HepG2 (cell line): Measurements from ENCODE around the gene MAPK8IP1. TPM values are rescaled to one million over a fixed set of nuclear protein-coding genes. Genes with fewer than 3 reads are reported as not detected.

ENCODE experiments used
- AGO1 ChIP-seq: fragments of 200-400 bp; formaldehyde crosslinking; IDR thresholded peaks from 2 replicates; pipeline ENCODE4 v1.6.1; 2017; ENCODE audit warnings: mild to moderate bottlenecking, low read depth, low read length, moderate library complexity; ENCODE audit not compliant: poor library complexity, severe bottlenecking
- EHMT2 ChIP-seq: fragments of 200-600 bp; sonication (generic); IDR thresholded peaks from 2 replicates; pipeline ENCODE4 v1.7.0; 2017; ENCODE audit warnings: antibody characterized with exemption, low read depth, low read length, borderline replicate concordance
- HES4 ChIP-seq: sonication (generic); formaldehyde crosslinking; IDR thresholded peaks from 2 replicates; pipeline ENCODE4 v1.9.0; 2021; ENCODE audit warnings: mild to moderate bottlenecking, missing genetic modification reagents, borderline replicate concordance
- IKZF1 ChIP-seq: fragments of 450-650 bp; IDR thresholded peaks from 2 replicates; pipeline ENCODE4 v1.7.1; 2016
- JARID2 ChIP-seq: sonication (generic); formaldehyde crosslinking; IDR thresholded peaks from 2 replicates; pipeline ENCODE4 v1.8.1; 2023; ENCODE audit warnings: missing genetic modification reagents, inconsistent platforms; ENCODE audit not compliant: insufficient replicate concordance
- JDP2 ChIP-seq: sonication (generic); formaldehyde crosslinking; IDR thresholded peaks from 2 replicates; pipeline ENCODE4 v1.8.1; 2022; ENCODE audit warnings: missing genetic modification reagents, borderline replicate concordance
- JUNB ChIP-seq: sonication (generic); formaldehyde crosslinking; IDR thresholded peaks from 2 replicates; pipeline ENCODE4 v1.8.0; 2022; ENCODE audit warnings: missing genetic modification reagents, mild to moderate bottlenecking, borderline replicate concordance
- KDM4B ChIP-seq: sonication (generic); formaldehyde crosslinking; IDR thresholded peaks from 2 replicates; pipeline ENCODE4 v1.4.0; 2020; ENCODE audit warnings: missing genetic modification reagents
- KDM5A ChIP-seq: fragments of 200-600 bp; sonication (generic); IDR thresholded peaks from 2 replicates; pipeline ENCODE4 v1.7.0; 2018; ENCODE audit warnings: antibody characterized with exemption, mild to moderate bottlenecking, low read length, borderline replicate concordance
- MEF2D ChIP-seq: sonication (generic); formaldehyde crosslinking; IDR thresholded peaks from 2 replicates; pipeline ENCODE4 v1.5.1; 2020; ENCODE audit warnings: mild to moderate bottlenecking, missing genetic modification reagents
- POLR2AphosphoS5 ChIP-seq: IDR thresholded peaks from 2 replicates; pipeline ENCODE4 v1.6.1; 2012; ENCODE audit warnings: low read depth, low read length
- SAFB2 ChIP-seq: sonication (generic); formaldehyde crosslinking; IDR thresholded peaks from 2 replicates; pipeline ENCODE4 v1.5.1; 2020; ENCODE audit warnings: missing genetic modification reagents, low read depth, mild to moderate bottlenecking, borderline replicate concordance
- SUZ12 ChIP-seq: fragments of 150-350 bp; IDR thresholded peaks from 2 replicates; pipeline ENCODE4 v1.6.1; 2014; ENCODE audit warnings: low read depth, low read length
- TCF12 ChIP-seq, 2 experiments: fragments of 450-650 bp in 1 of 2; sonication (generic) in 1 of 2; formaldehyde crosslinking in 1 of 2; IDR thresholded peaks; 2 replicates each; pipeline versions ENCODE4 v1.6.1 to v1.8.0; 2017 to 2022; ENCODE audit warnings: antibody characterized with exemption in 1 of 2, mild to moderate bottlenecking in 1 of 2, missing genetic modification reagents in 1 of 2, moderate library complexity in 1 of 2
- ZBTB8A ChIP-seq: sonication (generic); formaldehyde crosslinking; IDR thresholded peaks from 2 replicates; pipeline ENCODE4 v1.4.0; 2020; ENCODE audit warnings: mild to moderate bottlenecking, low read depth, missing genetic modification reagents, borderline replicate concordance
- ZNF431 ChIP-seq: sonication (generic); formaldehyde crosslinking; IDR thresholded peaks from 2 replicates; pipeline ENCODE4 v1.9.0; 2022; ENCODE audit warnings: missing genetic modification reagents, low read depth, mild to moderate bottlenecking, borderline replicate concordance
- ZNF558 ChIP-seq: sonication (generic); formaldehyde crosslinking; IDR thresholded peaks from 2 replicates; pipeline ENCODE4 v1.9.0; 2022; ENCODE audit warnings: mild to moderate bottlenecking, missing genetic modification reagents, borderline replicate concordance
- ZNF75D ChIP-seq: sonication (generic); formaldehyde crosslinking; IDR thresholded peaks from 2 replicates; pipeline ENCODE4 v1.8.1; 2023; ENCODE audit warnings: missing genetic modification reagents, mild to moderate bottlenecking, borderline replicate concordance
- ZNF761 ChIP-seq: sonication (generic); formaldehyde crosslinking; conservative IDR thresholded peaks from 2 replicates; pipeline ENCODE4 v1.4.0; 2020; ENCODE audit warnings: mild to moderate bottlenecking, missing genetic modification reagents
- ZNF790 ChIP-seq: sonication (generic); formaldehyde crosslinking; IDR thresholded peaks from 2 replicates; pipeline ENCODE4 v1.8.0; 2022; ENCODE audit warnings: missing genetic modification reagents, mild to moderate bottlenecking, borderline replicate concordance
- polyA plus RNA-seq, 8 experiments: library from polyadenylated mRNA; depleted of rRNA in 3 of 8; stranded (reverse) in 7 of 8; unstranded in 1 of 8; fragments of >200 nt; fragmentation: Illumina TruSeq in 4 of 8; extraction: Trizol in 4 of 8; gene quantifications; 2 replicates each; pipeline versions ENCODE4 v1.2.1 to v1.2.3, GENCODE V29; 2011 to 2016; ENCODE audit warnings: low read depth in 4 of 8, missing spikeins in 1 of 8, mixed read lengths in 1 of 8; ENCODE audit not compliant: insufficient read depth in 1 of 8
- total RNA-seq, 5 experiments: library from RNA; depleted of rRNA; stranded (reverse); fragments of >200 nt; fragmentation: Illumina TruSeq; extraction: Trizol; gene quantifications; 2 replicates each; pipeline ENCODE4 v1.2.3, GENCODE V29; 2016; ENCODE audit warnings: low read depth in 1 of 5
- TF ChIP-seq, protein P1 (sequence below): sonication (generic); formaldehyde crosslinking; IDR thresholded peaks from 2 replicates; pipeline ENCODE4 v1.5.1; 2020; ENCODE audit warnings: missing genetic modification reagents, mild to moderate bottlenecking, borderline replicate concordance
- TF ChIP-seq, protein P2 (sequence below): sonication (generic); formaldehyde crosslinking; IDR thresholded peaks from 2 replicates; pipeline ENCODE4 v1.5.0; 2020; ENCODE audit warnings: mild to moderate bottlenecking, missing genetic modification reagents
- TF ChIP-seq, protein P3 (sequence below): IDR thresholded peaks from 2 replicates; pipeline ENCODE4 v1.6.1; 2012; ENCODE audit warnings: low read depth, low read length, improper control_type of control experiment

MAPK8IP1 gene
- total and polyA plus RNA-seq, 2 of the 13 experiments (the other 11 are each of a cell fraction or from before 2014, with no cell fraction given): 2.2 to 4.2 TPM

DNA sequence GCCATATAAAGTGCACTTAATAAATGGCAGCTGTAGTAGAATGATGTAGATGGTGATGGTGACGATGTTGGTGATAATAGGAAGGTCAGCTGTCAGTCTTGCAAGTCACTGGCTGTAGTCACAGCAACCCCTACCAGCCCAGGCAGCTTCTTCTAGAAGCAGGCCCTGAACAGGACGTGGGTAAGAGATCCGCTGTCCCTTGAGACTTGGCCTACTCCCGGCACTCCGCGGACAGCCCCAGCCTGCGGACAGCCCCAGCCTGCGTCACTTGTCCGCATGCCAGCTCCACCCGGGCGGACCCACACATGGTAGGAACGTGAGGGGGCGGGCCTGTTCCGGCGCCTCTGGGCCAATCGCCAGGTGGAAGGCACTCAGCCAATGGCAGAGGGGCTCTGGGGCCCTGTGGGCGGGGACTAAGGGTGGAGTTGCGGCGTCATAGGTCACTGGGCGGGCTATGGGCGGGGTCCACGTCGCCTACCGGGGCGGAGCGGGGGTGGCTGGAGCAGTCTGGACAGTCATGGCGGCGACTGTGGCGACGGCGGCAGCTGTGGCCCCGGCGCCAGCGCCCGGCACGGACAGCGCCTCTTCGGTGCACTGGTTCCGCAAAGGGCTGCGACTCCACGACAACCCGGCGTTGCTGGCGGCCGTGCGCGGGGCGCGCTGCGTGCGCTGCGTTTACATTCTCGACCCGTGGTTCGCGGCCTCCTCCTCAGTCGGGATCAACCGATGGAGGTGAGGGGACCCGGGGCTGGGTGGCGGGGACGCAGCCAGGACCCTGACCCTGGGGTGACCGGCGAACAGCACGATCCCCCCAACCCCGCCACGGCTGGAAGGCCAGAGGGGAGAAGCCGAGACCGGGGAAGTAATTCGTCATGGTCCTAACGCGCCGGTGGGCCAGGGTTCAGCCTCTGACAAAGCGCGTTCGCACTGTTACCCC lies 38.2 kb upstream of the MAPK8IP1 start, which contains the start of gene CRY2 (continued):
- peak; percentile 78 for TF ChIP-seq POLR2AphosphoS5
- TF ChIP-seq ZNF790: no peak
- TF ChIP-seq AGO1: no peak
- no peak for TF ChIP-seq KDM5A
- 0 out of 2 replicates have a peak, but pooled peaks have one; percentile 48 for TF ChIP-seq MEF2D (CRISPR knock-in tag)
- TF ChIP-seq ZNF431 (CRISPR knock-in tag): no peak
- TF ChIP-seq, protein P1, sequence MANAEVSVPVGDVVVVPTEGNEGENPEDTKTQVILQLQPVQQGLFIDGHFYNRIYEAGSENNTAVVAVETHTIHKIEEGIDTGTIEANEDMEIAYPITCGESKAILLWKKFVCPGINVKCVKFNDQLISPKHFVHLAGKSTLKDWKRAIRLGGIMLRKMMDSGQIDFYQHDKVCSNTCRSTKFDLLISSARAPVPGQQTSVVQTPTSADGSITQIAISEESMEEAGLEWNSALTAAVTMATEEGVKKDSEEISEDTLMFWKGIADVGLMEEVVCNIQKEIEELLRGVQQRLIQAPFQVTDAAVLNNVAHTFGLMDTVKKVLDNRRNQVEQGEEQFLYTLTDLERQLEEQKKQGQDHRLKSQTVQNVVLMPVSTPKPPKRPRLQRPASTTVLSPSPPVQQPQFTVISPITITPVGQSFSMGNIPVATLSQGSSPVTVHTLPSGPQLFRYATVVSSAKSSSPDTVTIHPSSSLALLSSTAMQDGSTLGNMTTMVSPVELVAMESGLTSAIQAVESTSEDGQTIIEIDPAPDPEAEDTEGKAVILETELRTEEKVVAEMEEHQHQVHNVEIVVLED: peak; percentile 64
- TF ChIP-seq JUNB: no peak
- TF ChIP-seq IKZF1: no peak
- TF ChIP-seq SUZ12: no peak
- TF ChIP-seq JDP2 (CRISPR knock-in tag): no peak
- TF ChIP-seq JARID2: no peak
- no peak for TF ChIP-seq TCF12 (IDR thresholded peaks at IDR 0.05)
- TF ChIP-seq TCF12 (CRISPR knock-in tag; IDR thresholded peaks at IDR 0.05): no peak
- peak; percentile 70; the same call in 1 of the 2 replicates for TF ChIP-seq HES4 (CRISPR knock-in tag)
- TF ChIP-seq KDM4B (CRISPR knock-in tag): no peak
- TF ChIP-seq SAFB2: no peak; the same call in 1 of the 2 replicates
- no peak for TF ChIP-seq ZNF558 (CRISPR knock-in tag)
- TF ChIP-seq EHMT2: no peak
- TF ChIP-seq ZBTB8A (CRISPR knock-in tag): no peak
- TF ChIP-seq, protein P2, sequence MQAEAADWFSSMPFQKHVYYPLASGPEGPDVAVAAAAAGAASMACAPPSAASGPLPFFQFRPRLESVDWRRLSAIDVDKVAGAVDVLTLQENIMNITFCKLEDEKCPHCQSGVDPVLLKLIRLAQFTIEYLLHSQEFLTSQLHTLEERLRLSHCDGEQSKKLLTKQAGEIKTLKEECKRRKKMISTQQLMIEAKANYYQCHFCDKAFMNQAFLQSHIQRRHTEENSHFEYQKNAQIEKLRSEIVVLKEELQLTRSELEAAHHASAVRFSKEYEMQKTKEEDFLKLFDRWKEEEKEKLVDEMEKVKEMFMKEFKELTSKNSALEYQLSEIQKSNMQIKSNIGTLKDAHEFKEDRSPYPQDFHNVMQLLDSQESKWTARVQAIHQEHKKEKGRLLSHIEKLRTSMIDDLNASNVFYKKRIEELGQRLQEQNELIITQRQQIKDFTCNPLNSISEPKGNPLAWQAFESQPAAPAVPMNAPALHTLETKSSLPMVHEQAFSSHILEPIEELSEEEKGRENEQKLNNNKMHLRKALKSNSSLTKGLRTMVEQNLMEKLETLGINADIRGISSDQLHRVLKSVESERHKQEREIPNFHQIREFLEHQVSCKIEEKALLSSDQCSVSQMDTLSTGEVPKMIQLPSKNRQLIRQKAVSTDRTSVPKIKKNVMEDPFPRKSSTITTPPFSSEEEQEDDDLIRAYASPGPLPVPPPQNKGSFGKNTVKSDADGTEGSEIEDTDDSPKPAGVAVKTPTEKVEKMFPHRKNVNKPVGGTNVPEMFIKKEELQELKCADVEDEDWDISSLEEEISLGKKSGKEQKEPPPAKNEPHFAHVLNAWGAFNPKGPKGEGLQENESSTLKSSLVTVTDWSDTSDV (CRISPR knock-in tag): peak; percentile 96
- TF ChIP-seq, protein P3, sequence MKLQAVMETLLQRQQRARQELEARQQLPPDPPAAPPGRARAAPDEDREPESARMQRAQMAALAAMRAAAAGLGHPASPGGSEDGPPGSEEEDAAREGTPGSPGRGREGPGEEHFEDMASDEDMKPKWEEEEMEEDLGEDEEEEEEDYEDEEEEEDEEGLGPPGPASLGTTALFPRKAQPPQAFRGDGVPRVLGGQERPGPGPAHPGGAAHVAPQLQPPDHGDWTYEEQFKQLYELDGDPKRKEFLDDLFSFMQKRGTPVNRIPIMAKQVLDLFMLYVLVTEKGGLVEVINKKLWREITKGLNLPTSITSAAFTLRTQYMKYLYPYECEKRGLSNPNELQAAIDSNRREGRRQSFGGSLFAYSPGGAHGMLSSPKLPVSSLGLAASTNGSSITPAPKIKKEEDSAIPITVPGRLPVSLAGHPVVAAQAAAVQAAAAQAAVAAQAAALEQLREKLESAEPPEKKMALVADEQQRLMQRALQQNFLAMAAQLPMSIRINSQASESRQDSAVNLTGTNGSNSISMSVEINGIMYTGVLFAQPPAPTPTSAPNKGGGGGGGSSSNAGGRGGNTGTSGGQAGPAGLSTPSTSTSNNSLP: no peak
- TF ChIP-seq ZNF761 (CRISPR knock-in tag): no peak
- TF ChIP-seq ZNF75D: no peak
